Neural crest cell (in vitro differentiated cells): ENCODE data around the gene IRS1. TPM values are rescaled to one million over a fixed set of nuclear protein-coding genes. Genes with fewer than 3 reads are reported as not detected.

Experiments used
- DNase-seq: peaks from one replicate; pipeline ENCODE4 v3.0.0; 2021; ENCODE audit warnings: low read depth, mixed read lengths, low spot score
- H3K27ac Mint-ChIP-seq: one replicate; pipeline ENCODE4 v1.8.0; 2021; ENCODE audit warnings: mild to moderate bottlenecking, mixed read lengths; ENCODE audit not compliant: unreplicated experiment
- H3K27me3 Mint-ChIP-seq: 2 replicates; pipeline ENCODE4 v1.8.0; 2021; ENCODE audit warnings: low read depth, mild to moderate bottlenecking, mixed read lengths
- H3K36me3 Mint-ChIP-seq: 2 replicates; pipeline ENCODE4 v1.8.0; 2021; ENCODE audit warnings: low read depth, mild to moderate bottlenecking, mixed read lengths
- H3K4me1 Mint-ChIP-seq: 2 replicates; pipeline ENCODE4 v1.8.0; 2021; ENCODE audit warnings: mixed read lengths
- H3K4me3 Mint-ChIP-seq: one replicate; pipeline ENCODE4 v1.8.0; 2021; ENCODE audit warnings: mild to moderate bottlenecking, mixed read lengths
- H3K9me3 Mint-ChIP-seq: 2 replicates; pipeline ENCODE4 v1.8.0; 2021; ENCODE audit warnings: mixed read lengths
- CTCF ChIP-seq: fragments of 200-600 bp; sonication (generic); conservative IDR thresholded peaks from 2 replicates; pipeline ENCODE4 v1.5.0; 2021; ENCODE audit warnings: antibody characterized with exemption, mild to moderate bottlenecking
- total RNA-seq: library from RNA; stranded (reverse); gene quantifications from 2 replicates; pipeline ENCODE4 v1.2.1, GENCODE V29; 2021

IRS1 gene
- total RNA-seq, 1 donor from 2014 or later: 15.1 TPM

GRCh38 chr2:226739545-226740030 lies 60.0 kb downstream of the IRS1 start:
- Mint-ChIP-seq H3K9me3 (peaks cover 7% of the 10 kb centered on the region), H3K27ac (peak overlapping the region; percentile 96), H3K27me3 (no peaks in the 10 kb centered on the region), H3K36me3 (peaks cover 8% of the 10 kb centered on the region), H3K4me3 (peak overlapping the region; percentile 27), H3K4me1 (peaks cover 84% of the 10 kb centered on the region)
- DNase-seq: no peak
- TF ChIP-seq CTCF: no peak

- Mint-ChIP-seq H3K36me3 (peaks cover 8% of the 10 kb centered on the region), H3K9me3 (peaks cover 7% of the 10 kb centered on the region), H3K27ac (peak overlapping the region; percentile 96), H3K27me3 (no peaks in the 10 kb centered on the region), H3K4me3 (peak overlapping the region; percentile 27), H3K4me1 (peaks cover 82% of the 10 kb centered on the region)
- no peak for TF ChIP-seq CTCF
- no peak for DNase-seq
Measured at GRCh38 chr2:226738821-226739544, 60.6 kb downstream of the IRS1 start.

DNA sequence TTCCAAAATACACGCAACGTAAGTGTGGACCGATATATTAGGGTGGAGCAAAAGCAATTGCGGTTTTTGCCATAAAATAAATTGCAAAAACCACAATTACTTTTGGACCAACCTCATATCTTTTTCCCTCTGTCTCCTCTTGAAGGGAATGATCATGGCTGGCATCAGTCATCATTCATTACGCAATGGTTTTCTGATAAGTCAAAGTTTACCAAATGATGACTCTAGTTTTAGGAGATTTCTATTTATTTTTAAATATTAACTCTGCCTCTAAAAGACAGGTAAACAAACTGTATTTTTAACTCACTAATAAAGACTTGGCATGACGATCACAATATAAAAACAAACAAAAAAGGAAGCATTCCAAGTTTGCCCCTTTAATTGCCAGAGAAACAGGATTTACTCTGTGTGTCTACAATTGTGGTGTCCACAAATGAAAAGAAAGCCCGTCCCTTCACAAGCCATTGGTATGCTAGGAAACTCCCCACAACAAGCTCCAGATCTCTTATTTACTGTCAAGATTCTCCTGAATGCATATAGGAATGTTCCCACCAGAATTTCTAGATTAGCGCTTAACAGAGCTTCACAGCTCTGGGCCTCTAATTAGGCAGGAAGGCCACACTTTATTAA lies 61.3 kb downstream of the IRS1 start:
- no peak overlapping the region for H3K4me3 Mint-ChIP-seq
- no peak for TF ChIP-seq CTCF
- H3K27me3 Mint-ChIP-seq: no peaks in the 10 kb centered on the region
- DNase-seq: no peak
- peaks cover 86% of the 10 kb centered on the region for H3K4me1 Mint-ChIP-seq
- peaks cover 7% of the 10 kb centered on the region for H3K9me3 Mint-ChIP-seq
- peak overlapping the region; percentile 96 for H3K27ac Mint-ChIP-seq
- peaks cover 8% of the 10 kb centered on the region for H3K36me3 Mint-ChIP-seq

GRCh38 chr2:226736382-226736781 lies 63.2 kb downstream of the IRS1 start:
- DNase-seq: no peak
- TF ChIP-seq CTCF: no peak
- H3K27ac Mint-ChIP-seq: no peak overlapping the region
- no peaks in the 10 kb centered on the region for H3K27me3 Mint-ChIP-seq
- H3K9me3 Mint-ChIP-seq: peaks cover 7% of the 10 kb centered on the region
- H3K4me3 Mint-ChIP-seq: no peak overlapping the region
- H3K4me1 Mint-ChIP-seq: peaks cover 80% of the 10 kb centered on the region
- H3K36me3 Mint-ChIP-seq: peaks cover 8% of the 10 kb centered on the region

- H3K4me1 Mint-ChIP-seq: peaks cover 56% of the 10 kb centered on the region
- TF ChIP-seq CTCF: no peak
- peak overlapping the region; percentile 40 for H3K27ac Mint-ChIP-seq
- H3K36me3 Mint-ChIP-seq: peaks cover 8% of the 10 kb centered on the region
- H3K27me3 Mint-ChIP-seq: no peaks in the 10 kb centered on the region
- no peak overlapping the region for H3K4me3 Mint-ChIP-seq
- DNase-seq: no peak
- peaks cover 6% of the 10 kb centered on the region for H3K9me3 Mint-ChIP-seq
Measured at GRCh38 chr2:226733927-226734564, 65.6 kb downstream of the IRS1 start.
